ENCODE data around the gene DUSP19. TPM values are rescaled to one million over a fixed set of nuclear protein-coding genes. Genes with fewer than 3 reads are reported as not detected.

The DUSP19 gene
- total and polyA plus RNA-seq, 8 donors: 4.1 to 7.0 (median 5.6) TPM

- ATAC-seq (no peak), DNase-seq (no peak)
- no peaks in the 10 kb centered on the region for H3K4me1 ChIP-seq
- no peaks in the 10 kb centered on the region for H3K36me3 ChIP-seq
- H3K9me3 ChIP-seq: no peaks in the 10 kb centered on the region
- no peaks in the 10 kb centered on the region for H3K27me3 ChIP-seq
- intact Hi-C loops (cut with DNase I): no loop called here
- no peak for TF ChIP-seq CTCF (IDR thresholded peaks at IDR 0.05)
- H3K27ac ChIP-seq: no peak overlapping the region
- H3K4me3 ChIP-seq: no peak overlapping the region
Measured at GRCh38 chr2:183091954-183092345, 13.4 kb downstream of the DUSP19 start.

GRCh38 chr2:183093857-183094657 is 15.5 kb downstream of the DUSP19 start:
- H3K27me3 ChIP-seq: no peaks in the 10 kb centered on the region
- DNase-seq (no peak), ATAC-seq (no peak)
- H3K4me3 ChIP-seq: no peak overlapping the region
- intact Hi-C loops (cut with DNase I): no loop called here
- no peaks in the 10 kb centered on the region for H3K36me3 ChIP-seq
- no peaks in the 10 kb centered on the region for H3K4me1 ChIP-seq
- TF ChIP-seq CTCF (IDR thresholded peaks at IDR 0.05): peak in 1 of 2 donors; percentile 7
- H3K27ac ChIP-seq: no peak overlapping the region
- H3K9me3 ChIP-seq: no peaks in the 10 kb centered on the region

- no peak for ATAC-seq
- no peaks in the 10 kb centered on the region for H3K36me3 ChIP-seq
- H3K4me1 ChIP-seq: no peaks in the 10 kb centered on the region
- DNase-seq: no peak
- H3K27me3 ChIP-seq: no peaks in the 10 kb centered on the region
- intact Hi-C loops (cut with DNase I): no loop called here
- no peaks in the 10 kb centered on the region for H3K9me3 ChIP-seq
- no peak for TF ChIP-seq CTCF (IDR thresholded peaks at IDR 0.05)
- H3K4me3 ChIP-seq: no peak overlapping the region
- H3K27ac ChIP-seq: no peak overlapping the region
Measured at GRCh38 chr2:183105402-183106134, 27.0 kb downstream of the DUSP19 start.

- no peak for TF ChIP-seq CTCF (IDR thresholded peaks at IDR 0.05)
- Histone ChIP-seq H3K9me3 (no peaks in the 10 kb centered on the region), H3K4me3 (no peak overlapping the region), H3K36me3 (no peaks in the 10 kb centered on the region), H3K27me3 (no peaks in the 10 kb centered on the region), H3K27ac (no peak overlapping the region), H3K4me1 (no peaks in the 10 kb centered on the region)
- DNase-seq: no peak
- no peak for ATAC-seq
- intact Hi-C loops (cut with DNase I): no loop called here
Measured at GRCh38 chr2:183112577-183112976, 34.0 kb downstream of the DUSP19 start.

GRCh38 chr2:183113630-183114029 is 35.1 kb downstream of the DUSP19 start:
- Histone ChIP-seq H3K27ac (no peak overlapping the region), H3K9me3 (no peaks in the 10 kb centered on the region), H3K36me3 (no peaks in the 10 kb centered on the region), H3K27me3 (no peaks in the 10 kb centered on the region), H3K4me3 (no peak overlapping the region), H3K4me1 (no peaks in the 10 kb centered on the region)
- no peak for TF ChIP-seq CTCF (IDR thresholded peaks at IDR 0.05)
- intact Hi-C loops (cut with DNase I): no loop called here
- ATAC-seq (no peak), DNase-seq (no peak)

Data from left lung (tissue), 10 donors.